ENCODE data around the gene STMP1. TPM values are rescaled to one million over a fixed set of nuclear protein-coding genes. Genes with fewer than 3 reads are reported as not detected.

The STMP1 gene
- total and polyA plus RNA-seq, 2 of the 13 experiments (the other 11 are each of a cell fraction or from before 2014, with no cell fraction given), result 7.2 to 16.2 TPM

DNA sequence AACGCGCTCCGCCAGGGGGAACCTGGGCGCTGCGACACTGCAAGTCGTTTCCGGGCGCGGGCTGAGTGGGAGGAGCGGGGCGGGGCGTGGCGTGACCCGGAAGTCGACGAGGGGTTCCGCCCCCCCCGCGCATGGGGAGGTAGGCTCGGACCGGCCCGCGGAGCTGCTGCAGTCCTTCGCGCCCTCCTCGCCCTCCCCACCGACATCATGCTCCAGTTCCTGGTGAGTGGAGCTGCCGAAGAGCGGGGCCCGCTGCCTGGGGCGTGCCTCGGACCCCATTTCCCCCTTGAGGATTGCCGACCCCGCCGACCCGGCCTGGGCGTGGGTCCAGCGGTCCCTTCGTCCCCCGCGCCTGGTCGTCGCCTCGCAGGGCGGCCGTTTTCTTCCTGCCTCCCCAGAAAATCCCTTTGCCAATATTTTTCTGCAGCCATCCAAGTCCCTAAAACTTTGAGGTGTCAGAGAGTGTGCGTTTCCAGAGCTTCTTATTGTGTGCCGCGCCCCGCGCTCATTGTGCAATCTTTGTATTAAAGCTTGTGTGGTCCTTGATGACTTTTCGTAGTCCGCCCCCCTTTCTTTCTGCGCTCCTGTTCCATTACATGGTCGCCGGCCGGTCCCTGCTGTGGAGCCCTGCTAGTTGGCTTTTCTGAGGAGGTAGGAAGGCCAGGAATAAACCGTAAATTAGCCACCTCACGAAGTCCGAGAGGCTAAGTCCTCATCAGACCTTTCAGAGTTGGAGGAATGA lies at the start of gene STMP1 (continued):
- TF ChIP-seq EP300 (IDR thresholded peaks at IDR 0.05; ENCODE audit: low read depth in 2 of 2, low read length in 2 of 2), result no peak
- TF ChIP-seq EP300 (CRISPR knock-in tag; IDR thresholded peaks at IDR 0.05; ENCODE audit: borderline replicate concordance), result 0 out of 2 replicates have a peak, but pooled peaks have one; percentile 35
- no peak for TF ChIP-seq ZNF570 (CRISPR knock-in tag; IDR thresholded peaks at IDR 0.05; ENCODE audit: borderline replicate concordance)
- no peak for TF ChIP-seq MAFK (conservative IDR thresholded peaks at IDR 0.05 in 1 of 2, IDR thresholded peaks at IDR 0.05 in 1 of 2; ENCODE audit: low read length in 2 of 2)
- TF ChIP-seq RBFOX2 (IDR thresholded peaks at IDR 0.05; ENCODE audit: low read depth, low read length), result peak; percentile 97
- peak; percentile 81 for TF ChIP-seq ARHGAP35 (CRISPR knock-in tag; IDR thresholded peaks at IDR 0.05; ENCODE audit: borderline replicate concordance)
- no peak for TF ChIP-seq ZNF432 (CRISPR knock-in tag; IDR thresholded peaks at IDR 0.05; ENCODE audit: borderline replicate concordance)
- no peak for TF ChIP-seq SIX1 (CRISPR knock-in tag; IDR thresholded peaks at IDR 0.05; ENCODE audit: borderline replicate concordance)
- TF ChIP-seq, protein P1, sequence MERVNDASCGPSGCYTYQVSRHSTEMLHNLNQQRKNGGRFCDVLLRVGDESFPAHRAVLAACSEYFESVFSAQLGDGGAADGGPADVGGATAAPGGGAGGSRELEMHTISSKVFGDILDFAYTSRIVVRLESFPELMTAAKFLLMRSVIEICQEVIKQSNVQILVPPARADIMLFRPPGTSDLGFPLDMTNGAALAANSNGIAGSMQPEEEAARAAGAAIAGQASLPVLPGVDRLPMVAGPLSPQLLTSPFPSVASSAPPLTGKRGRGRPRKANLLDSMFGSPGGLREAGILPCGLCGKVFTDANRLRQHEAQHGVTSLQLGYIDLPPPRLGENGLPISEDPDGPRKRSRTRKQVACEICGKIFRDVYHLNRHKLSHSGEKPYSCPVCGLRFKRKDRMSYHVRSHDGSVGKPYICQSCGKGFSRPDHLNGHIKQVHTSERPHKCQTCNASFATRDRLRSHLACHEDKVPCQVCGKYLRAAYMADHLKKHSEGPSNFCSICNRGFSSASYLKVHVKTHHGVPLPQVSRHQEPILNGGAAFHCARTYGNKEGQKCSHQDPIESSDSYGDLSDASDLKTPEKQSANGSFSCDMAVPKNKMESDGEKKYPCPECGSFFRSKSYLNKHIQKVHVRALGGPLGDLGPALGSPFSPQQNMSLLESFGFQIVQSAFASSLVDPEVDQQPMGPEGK (CRISPR knock-in tag; IDR thresholded peaks at IDR 0.05), result peak; percentile 96
- peak; percentile 89 for TF ChIP-seq HDAC1 (CRISPR knock-in tag; IDR thresholded peaks at IDR 0.05)
- TF ChIP-seq ZNF20 (CRISPR knock-in tag; IDR thresholded peaks at IDR 0.05), result no peak
- peak; percentile 17; the same call in 1 of the 2 replicates for TF ChIP-seq ZNF629 (CRISPR knock-in tag; conservative IDR thresholded peaks at IDR 0.05)
- no peak for TF ChIP-seq STAT5B (CRISPR knock-in tag; IDR thresholded peaks at IDR 0.05)
- TF ChIP-seq, protein P2, sequence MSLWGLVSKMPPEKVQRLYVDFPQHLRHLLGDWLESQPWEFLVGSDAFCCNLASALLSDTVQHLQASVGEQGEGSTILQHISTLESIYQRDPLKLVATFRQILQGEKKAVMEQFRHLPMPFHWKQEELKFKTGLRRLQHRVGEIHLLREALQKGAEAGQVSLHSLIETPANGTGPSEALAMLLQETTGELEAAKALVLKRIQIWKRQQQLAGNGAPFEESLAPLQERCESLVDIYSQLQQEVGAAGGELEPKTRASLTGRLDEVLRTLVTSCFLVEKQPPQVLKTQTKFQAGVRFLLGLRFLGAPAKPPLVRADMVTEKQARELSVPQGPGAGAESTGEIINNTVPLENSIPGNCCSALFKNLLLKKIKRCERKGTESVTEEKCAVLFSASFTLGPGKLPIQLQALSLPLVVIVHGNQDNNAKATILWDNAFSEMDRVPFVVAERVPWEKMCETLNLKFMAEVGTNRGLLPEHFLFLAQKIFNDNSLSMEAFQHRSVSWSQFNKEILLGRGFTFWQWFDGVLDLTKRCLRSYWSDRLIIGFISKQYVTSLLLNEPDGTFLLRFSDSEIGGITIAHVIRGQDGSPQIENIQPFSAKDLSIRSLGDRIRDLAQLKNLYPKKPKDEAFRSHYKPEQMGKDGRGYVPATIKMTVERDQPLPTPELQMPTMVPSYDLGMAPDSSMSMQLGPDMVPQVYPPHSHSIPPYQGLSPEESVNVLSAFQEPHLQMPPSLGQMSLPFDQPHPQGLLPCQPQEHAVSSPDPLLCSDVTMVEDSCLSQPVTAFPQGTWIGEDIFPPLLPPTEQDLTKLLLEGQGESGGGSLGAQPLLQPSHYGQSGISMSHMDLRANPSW (CRISPR knock-in tag; IDR thresholded peaks at IDR 0.05; ENCODE audit: borderline replicate concordance), result no peak; the same call in 1 of the 2 replicates
- no peak for TF ChIP-seq SOX6 (IDR thresholded peaks at IDR 0.05)
- TF ChIP-seq SOX6 (CRISPR knock-in tag; IDR thresholded peaks at IDR 0.05), result peak; percentile 74; the same call in 1 of the 2 replicates
- no peak for TF ChIP-seq ZNF672 (CRISPR knock-in tag; IDR thresholded peaks at IDR 0.05)
- TF ChIP-seq, protein P3, sequence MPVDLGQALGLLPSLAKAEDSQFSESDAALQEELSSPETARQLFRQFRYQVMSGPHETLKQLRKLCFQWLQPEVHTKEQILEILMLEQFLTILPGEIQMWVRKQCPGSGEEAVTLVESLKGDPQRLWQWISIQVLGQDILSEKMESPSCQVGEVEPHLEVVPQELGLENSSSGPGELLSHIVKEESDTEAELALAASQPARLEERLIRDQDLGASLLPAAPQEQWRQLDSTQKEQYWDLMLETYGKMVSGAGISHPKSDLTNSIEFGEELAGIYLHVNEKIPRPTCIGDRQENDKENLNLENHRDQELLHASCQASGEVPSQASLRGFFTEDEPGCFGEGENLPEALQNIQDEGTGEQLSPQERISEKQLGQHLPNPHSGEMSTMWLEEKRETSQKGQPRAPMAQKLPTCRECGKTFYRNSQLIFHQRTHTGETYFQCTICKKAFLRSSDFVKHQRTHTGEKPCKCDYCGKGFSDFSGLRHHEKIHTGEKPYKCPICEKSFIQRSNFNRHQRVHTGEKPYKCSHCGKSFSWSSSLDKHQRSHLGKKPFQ (CRISPR knock-in tag; IDR thresholded peaks at IDR 0.05; ENCODE audit: insufficient replicate concordance), result peak; percentile 66
- TF ChIP-seq, protein P4, sequence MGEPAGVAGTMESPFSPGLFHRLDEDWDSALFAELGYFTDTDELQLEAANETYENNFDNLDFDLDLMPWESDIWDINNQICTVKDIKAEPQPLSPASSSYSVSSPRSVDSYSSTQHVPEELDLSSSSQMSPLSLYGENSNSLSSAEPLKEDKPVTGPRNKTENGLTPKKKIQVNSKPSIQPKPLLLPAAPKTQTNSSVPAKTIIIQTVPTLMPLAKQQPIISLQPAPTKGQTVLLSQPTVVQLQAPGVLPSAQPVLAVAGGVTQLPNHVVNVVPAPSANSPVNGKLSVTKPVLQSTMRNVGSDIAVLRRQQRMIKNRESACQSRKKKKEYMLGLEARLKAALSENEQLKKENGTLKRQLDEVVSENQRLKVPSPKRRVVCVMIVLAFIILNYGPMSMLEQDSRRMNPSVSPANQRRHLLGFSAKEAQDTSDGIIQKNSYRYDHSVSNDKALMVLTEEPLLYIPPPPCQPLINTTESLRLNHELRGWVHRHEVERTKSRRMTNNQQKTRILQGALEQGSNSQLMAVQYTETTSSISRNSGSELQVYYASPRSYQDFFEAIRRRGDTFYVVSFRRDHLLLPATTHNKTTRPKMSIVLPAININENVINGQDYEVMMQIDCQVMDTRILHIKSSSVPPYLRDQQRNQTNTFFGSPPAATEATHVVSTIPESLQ (CRISPR knock-in tag; conservative IDR thresholded peaks at IDR 0.05), result no peak
- TF ChIP-seq NFIC (IDR thresholded peaks at IDR 0.05; ENCODE audit: low read length), result no peak
- no peak for TF ChIP-seq ZEB1 (IDR thresholded peaks at IDR 0.05; ENCODE audit: insufficient replicate concordance, low read depth)

Measured in HepG2 (cell line).